GM21737 (cell line): Measurements from ENCODE around the gene P3H2.
"Not testable (repeated sequence)": the region's sequence is repeated elsewhere in the genome, so short reads cannot be mapped to it uniquely, and the experiment has no call there.

Experiments used
- ATAC-seq: cut with Tn5 transposase; IDR thresholded peaks from one replicate; pipeline ENCODE4 v1.9.1; 2021; ENCODE audit warnings: mild to moderate bottlenecking, moderate library complexity; ENCODE audit not compliant: unreplicated experiment

Gene P3H2

GRCh38 chr3:190120269-190121060 is at the start of gene P3H2:
Gene P3H2 (minus strand): TSS chr3:190120897. CDS start chr3:190120731, 166 bp downstream.
- ATAC-seq = no peak

GRCh38 chr3:190169877-190170276 is 49.2 kb upstream of the P3H2 start:
- peak; percentile 55 for ATAC-seq

GRCh38 chr3:190169243-190169642 is 48.5 kb upstream of the P3H2 start:
- no peak for ATAC-seq

GRCh38 chr3:190167936-190168680 is 47.4 kb upstream of the P3H2 start:
- ATAC-seq = no peak

GRCh38 chr3:190166948-190167347 is 46.3 kb upstream of the P3H2 start:
- ATAC-seq = no peak

GRCh38 chr3:190165253-190165652 is 44.6 kb upstream of the P3H2 start:
- no peak for ATAC-seq

- ATAC-seq = not testable (repeated sequence)
These were observed 41.3 kb upstream of the P3H2 start for GRCh38 chr3:190162013-190162412.

GRCh38 chr3:190159902-190160435 is 39.3 kb upstream of the P3H2 start:
- no peak for ATAC-seq

- ATAC-seq = no peak
These were observed 37.6 kb upstream of the P3H2 start for GRCh38 chr3:190158261-190158660.

- no peak for ATAC-seq
These were observed 35.1 kb upstream of the P3H2 start for GRCh38 chr3:190155752-190156151.

- ATAC-seq = no peak
These were observed 30.0 kb upstream of the P3H2 start for GRCh38 chr3:190150681-190151080.

GRCh38 chr3:190149830-190150619 is 29.3 kb upstream of the P3H2 start:
- not testable (repeated sequence) for ATAC-seq

- ATAC-seq = not testable (repeated sequence)
These were observed 24.1 kb upstream of the P3H2 start for GRCh38 chr3:190144793-190145192.

GRCh38 chr3:190142041-190142440 is 21.3 kb upstream of the P3H2 start:
- ATAC-seq = no peak

- no peak for ATAC-seq
These were observed 18.7 kb upstream of the P3H2 start for GRCh38 chr3:190139365-190139764.

GRCh38 chr3:190132371-190132770 is 11.7 kb upstream of the P3H2 start:
- no peak for ATAC-seq

- ATAC-seq = no peak
These were observed 10.6 kb upstream of the P3H2 start for GRCh38 chr3:190131329-190131728.

- ATAC-seq = no peak
These were observed 10.0 kb upstream of the P3H2 start for GRCh38 chr3:190130696-190131095.

- no peak for ATAC-seq
These were observed 9.3 kb upstream of the P3H2 start for GRCh38 chr3:190130037-190130436.

GRCh38 chr3:190127797-190128196 is 7.1 kb upstream of the P3H2 start:
- ATAC-seq = no peak

- no peak for ATAC-seq
These were observed 6.5 kb upstream of the P3H2 start for GRCh38 chr3:190127195-190127594.
